Tibial nerve (tissue), 3 donors: ENCODE measurements around the gene GUCY2F.

Experiments
- CTCF ChIP-seq, 5 experiments: fragments of 200-600 bp in 3 of 5; fragments of 450-650 bp in 2 of 5; sonication (generic) in 3 of 5; IDR thresholded peaks; one replicate each; pipeline ENCODE4 v1.5.1; 2016 to 2019; ENCODE audit warnings: antibody characterized with exemption in 5 of 5, mild to moderate bottlenecking in 3 of 5, moderate library complexity in 2 of 5
- POLR2A ChIP-seq, 2 donors: fragments of 450-650 bp; IDR thresholded peaks; one replicate each; pipeline ENCODE4 v1.6.1; 2017; ENCODE audit warnings: antibody characterized with exemption in 2 of 2, mild to moderate bottlenecking in 2 of 2, moderate library complexity in 2 of 2

- TF ChIP-seq CTCF (IDR thresholded peaks at IDR 0.05) (no peak), POLR2A (IDR thresholded peaks at IDR 0.05) (no peak)
Measured at GRCh38 chrX:109390556-109390955, 91.3 kb downstream of the GUCY2F start.
